Stimulated activated CD4-positive, alpha-beta T cell treated with anti-CD3 and anti-CD28 coated beads, Interleukin-1b, Interleukin-23, amount 100 ng/mL, for 48 hours (primary cell): ENCODE results near the gene LRFN3.
A peak's percentile ranks its signal among the peaks of the same experiment; 100 is the strongest.
"Not testable (repeated sequence)": the region's sequence is repeated elsewhere in the genome, so short reads cannot be mapped to it uniquely, and the experiment has no call there.

Experiments
- DNase-seq: peaks from one replicate; pipeline ENCODE4 v3.0.0-alpha.2; 2020

Gene LRFN3

GRCh38 chr19:35905178-35905727 lies 30.9 kb upstream of the LRFN3 start:
- DNase-seq = no peak

GRCh38 chr19:35907377-35907745 lies 28.8 kb upstream of the LRFN3 start:
- DNase-seq = no peak

GRCh38 chr19:35908010-35908441 lies 28.1 kb upstream of the LRFN3 start, which contains the start of gene TYROBP:
Gene TYROBP (minus strand): TSS chr19:35908295. CDS start chr19:35908228, 67 bp downstream.
- no peak for DNase-seq

GRCh38 chr19:35908973-35909683 lies 27.0 kb upstream of the LRFN3 start:
- DNase-seq = no peak

GRCh38 chr19:35909684-35910035 lies 26.5 kb upstream of the LRFN3 start:
- no peak for DNase-seq

GRCh38 chr19:35910355-35910754 lies 25.8 kb upstream of the LRFN3 start:
- not testable (repeated sequence) for DNase-seq

GRCh38 chr19:35911173-35911572 lies 25.0 kb upstream of the LRFN3 start:
- no peak for DNase-seq

GRCh38 chr19:35911790-35912189 lies 24.4 kb upstream of the LRFN3 start:
- peak; percentile 35 for DNase-seq

GRCh38 chr19:35913589-35913988 lies 22.6 kb upstream of the LRFN3 start:
- DNase-seq = no peak

GRCh38 chr19:35915443-35915842 lies 20.7 kb upstream of the LRFN3 start:
- no peak for DNase-seq

GRCh38 chr19:35919306-35919705 lies 16.9 kb upstream of the LRFN3 start:
- DNase-seq = no peak

GRCh38 chr19:35921012-35921411 lies 15.2 kb upstream of the LRFN3 start:
- DNase-seq = no peak

- DNase-seq = no peak
Observed at GRCh38 chr19:35925501-35925900, 10.7 kb upstream of the LRFN3 start.

GRCh38 chr19:35928507-35928906 lies 7.7 kb upstream of the LRFN3 start:
- DNase-seq = no peak

- DNase-seq = no peak
Observed at GRCh38 chr19:35929876-35930275, 6.3 kb upstream of the LRFN3 start.

- peak; percentile 100 for DNase-seq
Observed at GRCh38 chr19:35931161-35931873, 4.9 kb upstream of the LRFN3 start.

GRCh38 chr19:35931874-35932202 lies 4.3 kb upstream of the LRFN3 start:
- DNase-seq = no peak

GRCh38 chr19:35932291-35932936 lies 3.8 kb upstream of the LRFN3 start:
- no peak for DNase-seq

- no peak for DNase-seq
Observed at GRCh38 chr19:35936738-35937268, 629 bp downstream of the LRFN3 start.

GRCh38 chr19:35937345-35938281 lies 1.4 kb downstream of the LRFN3 start:
- DNase-seq = no peak

GRCh38 chr19:35938282-35939224 lies 2.4 kb downstream of the LRFN3 start:
- no peak for DNase-seq
